Stimulated activated CD4-positive, alpha-beta T cell treated with anti-CD3 and anti-CD28 coated beads, Interleukin-4, amount 100 ng/mL, for 4 hours (primary cell): ENCODE results near the gene MAPK10.
"Not testable (repeated sequence)": the region's sequence is repeated elsewhere in the genome, so short reads cannot be mapped to it uniquely, and the experiment has no call there.

Source experiments
- DNase-seq, 2 experiments: peaks; one replicate each; pipeline ENCODE4 v3.0.0-alpha.2; 2020

The MAPK10 gene

GRCh38 chr4:86174506-86174905, 185.3 kb downstream of the MAPK10 start:
- DNase-seq, result no peak

- DNase-seq, result not testable (repeated sequence)
Measured at GRCh38 chr4:86168335-86168734, 191.5 kb downstream of the MAPK10 start.

- no peak for DNase-seq
Measured at GRCh38 chr4:86160426-86160825, 199.4 kb downstream of the MAPK10 start.

GRCh38 chr4:86159216-86159615, 200.6 kb downstream of the MAPK10 start:
- DNase-seq, result no peak

- no peak for DNase-seq
Measured at GRCh38 chr4:86156531-86156930, 203.3 kb downstream of the MAPK10 start.

- DNase-seq, result no peak
Measured at GRCh38 chr4:86155766-86156165, 204.1 kb downstream of the MAPK10 start.

- no peak for DNase-seq
Measured at GRCh38 chr4:86152454-86152853, 207.4 kb downstream of the MAPK10 start.

- no peak for DNase-seq
Measured at GRCh38 chr4:86151196-86151595, 208.7 kb downstream of the MAPK10 start.

- DNase-seq, result no peak
Measured at GRCh38 chr4:86141161-86141560, 218.7 kb downstream of the MAPK10 start.

GRCh38 chr4:86132468-86132867, 227.4 kb downstream of the MAPK10 start:
- DNase-seq, result no peak

- DNase-seq, result no peak
Measured at GRCh38 chr4:86131456-86131855, 228.4 kb downstream of the MAPK10 start.

- DNase-seq, result no peak
Measured at GRCh38 chr4:86130160-86130933, 229.5 kb downstream of the MAPK10 start.

- DNase-seq, result no peak
Measured at GRCh38 chr4:86129546-86129945, 230.3 kb downstream of the MAPK10 start.

- DNase-seq, result no peak
Measured at GRCh38 chr4:86122404-86122803, 237.4 kb downstream of the MAPK10 start.

GRCh38 chr4:86118711-86119110, 241.1 kb downstream of the MAPK10 start:
- DNase-seq, result no peak

- no peak for DNase-seq
Measured at GRCh38 chr4:86117705-86118302, 242.0 kb downstream of the MAPK10 start.

- DNase-seq, result no peak
Measured at GRCh38 chr4:86114563-86114962, 245.3 kb downstream of the MAPK10 start.

GRCh38 chr4:86108834-86109233, 251.0 kb downstream of the MAPK10 start:
- no peak for DNase-seq

- no peak for DNase-seq
Measured at GRCh38 chr4:86108137-86108536, 251.7 kb downstream of the MAPK10 start.

GRCh38 chr4:86107112-86107511, 252.7 kb downstream of the MAPK10 start:
- no peak for DNase-seq

GRCh38 chr4:86106475-86106874, 253.4 kb downstream of the MAPK10 start:
- DNase-seq, result no peak

GRCh38 chr4:86101841-86102240, 258.0 kb downstream of the MAPK10 start:
- DNase-seq, result no peak

GRCh38 chr4:86101410-86101809, 258.4 kb downstream of the MAPK10 start:
- no peak for DNase-seq

GRCh38 chr4:86100539-86101215, 259.2 kb downstream of the MAPK10 start:
- no peak for DNase-seq
